Measurements from ENCODE around the gene FRS2.

DNA sequence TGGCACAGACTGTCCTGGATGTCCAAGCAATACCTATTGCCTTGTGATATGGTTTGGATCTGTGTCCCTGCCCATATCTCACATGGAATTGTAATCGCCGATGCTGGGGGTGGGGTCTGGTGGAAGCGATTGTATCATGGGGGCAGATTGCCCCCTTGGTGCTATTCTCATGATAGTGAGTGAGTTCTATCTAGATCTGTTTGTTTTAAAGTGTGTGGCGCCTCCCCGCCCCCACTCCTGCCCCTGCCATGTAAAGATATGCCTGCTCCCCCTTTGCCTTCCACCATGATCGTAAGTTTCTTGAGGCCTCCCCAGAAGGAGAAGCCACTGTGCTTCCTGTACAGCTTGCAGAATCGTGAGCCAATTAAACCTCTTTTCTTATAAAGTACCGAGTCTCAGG lies 157.3 kb downstream of the FRS2 start:
- no peak for TF ChIP-seq EZH2phosphoT487 (IDR thresholded peaks at IDR 0.05; ENCODE audit: low read length)
- TF ChIP-seq, protein P1, sequence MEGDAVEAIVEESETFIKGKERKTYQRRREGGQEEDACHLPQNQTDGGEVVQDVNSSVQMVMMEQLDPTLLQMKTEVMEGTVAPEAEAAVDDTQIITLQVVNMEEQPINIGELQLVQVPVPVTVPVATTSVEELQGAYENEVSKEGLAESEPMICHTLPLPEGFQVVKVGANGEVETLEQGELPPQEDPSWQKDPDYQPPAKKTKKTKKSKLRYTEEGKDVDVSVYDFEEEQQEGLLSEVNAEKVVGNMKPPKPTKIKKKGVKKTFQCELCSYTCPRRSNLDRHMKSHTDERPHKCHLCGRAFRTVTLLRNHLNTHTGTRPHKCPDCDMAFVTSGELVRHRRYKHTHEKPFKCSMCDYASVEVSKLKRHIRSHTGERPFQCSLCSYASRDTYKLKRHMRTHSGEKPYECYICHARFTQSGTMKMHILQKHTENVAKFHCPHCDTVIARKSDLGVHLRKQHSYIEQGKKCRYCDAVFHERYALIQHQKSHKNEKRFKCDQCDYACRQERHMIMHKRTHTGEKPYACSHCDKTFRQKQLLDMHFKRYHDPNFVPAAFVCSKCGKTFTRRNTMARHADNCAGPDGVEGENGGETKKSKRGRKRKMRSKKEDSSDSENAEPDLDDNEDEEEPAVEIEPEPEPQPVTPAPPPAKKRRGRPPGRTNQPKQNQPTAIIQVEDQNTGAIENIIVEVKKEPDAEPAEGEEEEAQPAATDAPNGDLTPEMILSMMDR (IDR thresholded peaks at IDR 0.05; ENCODE audit: low read length), result no peak

All from MM.1S (cell line).